GM18499 (cell line): ENCODE data around the gene PLEKHG4B.

ENCODE experiments used
- ATAC-seq: cut with Tn5 transposase; IDR thresholded peaks from one replicate; pipeline ENCODE4 v1.9.1; 2021; ENCODE audit warnings: moderate number of reproducible peaks; ENCODE audit not compliant: insufficient read depth, unreplicated experiment

Gene PLEKHG4B

GRCh38 chr5:167982-168660 lies 76.2 kb downstream of the PLEKHG4B start:
- ATAC-seq: no peak

GRCh38 chr5:169071-169727 lies 77.2 kb downstream of the PLEKHG4B start:
- no peak for ATAC-seq

- ATAC-seq: no peak
Observed at GRCh38 chr5:169728-170094, 77.7 kb downstream of the PLEKHG4B start.

- no peak for ATAC-seq
Observed at GRCh38 chr5:170971-171800, 79.2 kb downstream of the PLEKHG4B start.

- no peak for ATAC-seq
Observed at GRCh38 chr5:171801-172331, 79.9 kb downstream of the PLEKHG4B start.

- no peak for ATAC-seq
Observed at GRCh38 chr5:172421-172820, 80.5 kb downstream of the PLEKHG4B start.

- ATAC-seq: no peak
Observed at GRCh38 chr5:172841-173251, 80.9 kb downstream of the PLEKHG4B start.

GRCh38 chr5:173392-174290 lies 81.7 kb downstream of the PLEKHG4B start:
- no peak for ATAC-seq

- ATAC-seq: no peak
Observed at GRCh38 chr5:174291-174600, 82.3 kb downstream of the PLEKHG4B start.

GRCh38 chr5:174876-175465 lies 83.0 kb downstream of the PLEKHG4B start:
- no peak for ATAC-seq

- no peak for ATAC-seq
Observed at GRCh38 chr5:176296-176823, 84.4 kb downstream of the PLEKHG4B start.

- ATAC-seq: no peak
Observed at GRCh38 chr5:178110-178509, 86.1 kb downstream of the PLEKHG4B start.

GRCh38 chr5:179401-179800 lies 87.4 kb downstream of the PLEKHG4B start:
- ATAC-seq: no peak

GRCh38 chr5:180286-180918 lies 88.4 kb downstream of the PLEKHG4B start:
- ATAC-seq: no peak

- ATAC-seq: no peak
Observed at GRCh38 chr5:181160-181559, 89.2 kb downstream of the PLEKHG4B start.

- ATAC-seq: no peak
Observed at GRCh38 chr5:181566-181965, 89.6 kb downstream of the PLEKHG4B start.

GRCh38 chr5:182126-182525 lies 90.2 kb downstream of the PLEKHG4B start:
- no peak for ATAC-seq

- no peak for ATAC-seq
Observed at GRCh38 chr5:184471-184870, 92.5 kb downstream of the PLEKHG4B start.
